ENCODE measurements around the gene ZNF865.

- TF ChIP-seq, protein P1, sequence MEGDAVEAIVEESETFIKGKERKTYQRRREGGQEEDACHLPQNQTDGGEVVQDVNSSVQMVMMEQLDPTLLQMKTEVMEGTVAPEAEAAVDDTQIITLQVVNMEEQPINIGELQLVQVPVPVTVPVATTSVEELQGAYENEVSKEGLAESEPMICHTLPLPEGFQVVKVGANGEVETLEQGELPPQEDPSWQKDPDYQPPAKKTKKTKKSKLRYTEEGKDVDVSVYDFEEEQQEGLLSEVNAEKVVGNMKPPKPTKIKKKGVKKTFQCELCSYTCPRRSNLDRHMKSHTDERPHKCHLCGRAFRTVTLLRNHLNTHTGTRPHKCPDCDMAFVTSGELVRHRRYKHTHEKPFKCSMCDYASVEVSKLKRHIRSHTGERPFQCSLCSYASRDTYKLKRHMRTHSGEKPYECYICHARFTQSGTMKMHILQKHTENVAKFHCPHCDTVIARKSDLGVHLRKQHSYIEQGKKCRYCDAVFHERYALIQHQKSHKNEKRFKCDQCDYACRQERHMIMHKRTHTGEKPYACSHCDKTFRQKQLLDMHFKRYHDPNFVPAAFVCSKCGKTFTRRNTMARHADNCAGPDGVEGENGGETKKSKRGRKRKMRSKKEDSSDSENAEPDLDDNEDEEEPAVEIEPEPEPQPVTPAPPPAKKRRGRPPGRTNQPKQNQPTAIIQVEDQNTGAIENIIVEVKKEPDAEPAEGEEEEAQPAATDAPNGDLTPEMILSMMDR (conservative IDR thresholded peaks at IDR 0.05; ENCODE audit: low read length), result no peak
- TF ChIP-seq EZH2phosphoT487 (IDR thresholded peaks at IDR 0.05; ENCODE audit: borderline replicate concordance, low read depth, low read length), result no peak
Measured at GRCh38 chr19:55580628-55581144, 24.8 kb upstream of the ZNF865 start, which contains the start of gene ZNF579.

Data from OCI-LY7 (cell line).